ENCODE measurements around the gene ASGR1. TPM values are rescaled to one million over a fixed set of nuclear protein-coding genes. Genes with fewer than 3 reads are reported as not detected.

Gene ASGR1
- total RNA-seq, 4 donors from 2014 or later, result 0.81 to 1.8 TPM; not detected in 2

GRCh38 chr17:7133424-7133823 lies 45.7 kb downstream of the ASGR1 start:
- H3K9me3 ChIP-seq, result no peaks in the 10 kb centered on the region
- DNase-seq, result peak; percentile 5 to 26
- no peaks in the 10 kb centered on the region for H3K4me1 ChIP-seq
- no peak overlapping the region for H3K27ac ChIP-seq
- no peak for ATAC-seq
- intact Hi-C loops (cut with DNase I; ENCODE audit: low total_unique reads), result no loop called here
- no peak overlapping the region for H3K4me3 ChIP-seq
- TF ChIP-seq, protein P1, sequence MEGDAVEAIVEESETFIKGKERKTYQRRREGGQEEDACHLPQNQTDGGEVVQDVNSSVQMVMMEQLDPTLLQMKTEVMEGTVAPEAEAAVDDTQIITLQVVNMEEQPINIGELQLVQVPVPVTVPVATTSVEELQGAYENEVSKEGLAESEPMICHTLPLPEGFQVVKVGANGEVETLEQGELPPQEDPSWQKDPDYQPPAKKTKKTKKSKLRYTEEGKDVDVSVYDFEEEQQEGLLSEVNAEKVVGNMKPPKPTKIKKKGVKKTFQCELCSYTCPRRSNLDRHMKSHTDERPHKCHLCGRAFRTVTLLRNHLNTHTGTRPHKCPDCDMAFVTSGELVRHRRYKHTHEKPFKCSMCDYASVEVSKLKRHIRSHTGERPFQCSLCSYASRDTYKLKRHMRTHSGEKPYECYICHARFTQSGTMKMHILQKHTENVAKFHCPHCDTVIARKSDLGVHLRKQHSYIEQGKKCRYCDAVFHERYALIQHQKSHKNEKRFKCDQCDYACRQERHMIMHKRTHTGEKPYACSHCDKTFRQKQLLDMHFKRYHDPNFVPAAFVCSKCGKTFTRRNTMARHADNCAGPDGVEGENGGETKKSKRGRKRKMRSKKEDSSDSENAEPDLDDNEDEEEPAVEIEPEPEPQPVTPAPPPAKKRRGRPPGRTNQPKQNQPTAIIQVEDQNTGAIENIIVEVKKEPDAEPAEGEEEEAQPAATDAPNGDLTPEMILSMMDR (IDR thresholded peaks at IDR 0.05 in 4 of 5, conservative IDR thresholded peaks at IDR 0.05 in 1 of 5), result peak in 1 of 5 experiments; percentile 20
- no peak for TF ChIP-seq POLR2A (IDR thresholded peaks at IDR 0.05)
- in situ Hi-C loops (cut with MboI; ENCODE audit: low sequenced_read_pairs in 4 of 4), result loop anchor here in 1 of 4 donors (5.0 kb wide), 1 partner anchor 81 kb away; no protein-coding TSS in a partner anchor
- H3K27me3 ChIP-seq, result peaks cover 10 to 17% (median 13%) of the 10 kb centered on the region in 3 donors
- no peaks in the 10 kb centered on the region for H3K36me3 ChIP-seq

GRCh38 chr17:7132511-7133094 lies 46.6 kb downstream of the ASGR1 start:
- Histone ChIP-seq H3K4me1 (no peaks in the 10 kb centered on the region), H3K4me3 (peak overlapping the region in 1 of 4 donors; percentile 18), H3K36me3 (no peaks in the 10 kb centered on the region), H3K27me3 (peaks cover 10 to 12% (median 11%) of the 10 kb centered on the region in 3 donors), H3K27ac (peak overlapping the region in 1 of 4 donors; percentile 31), H3K9me3 (no peaks in the 10 kb centered on the region)
- TF ChIP-seq POLR2A (IDR thresholded peaks at IDR 0.05), result no peak
- TF ChIP-seq, protein P1 (IDR thresholded peaks at IDR 0.05 in 4 of 5, conservative IDR thresholded peaks at IDR 0.05 in 1 of 5), result no peak
- ATAC-seq (no peak), DNase-seq (peak in 1 of 2 donors; percentile 17)
- intact Hi-C loops (cut with DNase I; ENCODE audit: low total_unique reads) (no loop called here), in situ Hi-C loops (cut with MboI; ENCODE audit: low sequenced_read_pairs in 4 of 4) (loop anchor here in 1 of 4 donors (5.0 kb wide), 1 partner anchor 80 kb away; no protein-coding TSS in a partner anchor)

DNA sequence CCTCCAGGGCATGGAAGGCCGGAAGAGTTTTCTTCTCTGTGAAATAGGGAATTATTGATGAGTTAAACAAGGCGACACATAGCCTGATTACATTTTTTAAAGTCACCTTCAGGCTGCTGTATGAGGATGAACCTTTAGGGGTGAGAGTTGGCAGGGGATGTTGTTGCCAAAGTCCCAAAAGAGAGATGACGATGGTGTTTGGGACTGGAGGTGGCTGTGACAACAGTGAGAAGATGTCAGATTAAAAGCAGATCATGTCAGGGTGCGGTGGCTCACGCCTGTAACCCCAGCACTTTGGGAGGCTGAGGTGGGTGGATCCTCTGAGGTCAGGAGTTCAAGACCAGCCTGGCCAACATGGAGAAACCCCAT lies 47.8 kb downstream of the ASGR1 start:
- TF ChIP-seq, protein P1 (IDR thresholded peaks at IDR 0.05 in 4 of 5, conservative IDR thresholded peaks at IDR 0.05 in 1 of 5), result no peak

GRCh38 chr17:7130621-7131422 lies 48.3 kb downstream of the ASGR1 start:
- no peaks in the 10 kb centered on the region for H3K9me3 ChIP-seq
- TF ChIP-seq, protein P1 (IDR thresholded peaks at IDR 0.05 in 4 of 5, conservative IDR thresholded peaks at IDR 0.05 in 1 of 5), result no peak
- TF ChIP-seq POLR2A (IDR thresholded peaks at IDR 0.05), result no peak
- DNase-seq, result peak; percentile 11 to 17
- peak overlapping the region in 1 of 4 donors; percentile 18 for H3K4me3 ChIP-seq
- no peaks in the 10 kb centered on the region for H3K4me1 ChIP-seq
- peaks cover 0 to 12% (median 7%) of the 10 kb centered on the region in 3 donors for H3K27me3 ChIP-seq
- no peak for ATAC-seq
- intact Hi-C loops (cut with DNase I; ENCODE audit: low total_unique reads), result no loop called here
- no peak overlapping the region for H3K27ac ChIP-seq
- H3K36me3 ChIP-seq, result no peaks in the 10 kb centered on the region
- in situ Hi-C loops (cut with MboI; ENCODE audit: low sequenced_read_pairs in 4 of 4), result loop anchor here in 1 of 4 donors (5.0 kb wide), 1 partner anchor 79 kb away; no protein-coding TSS in a partner anchor

More for the DNA sequence above, 47.8 kb downstream of the ASGR1 start:
- H3K27ac ChIP-seq, result no peak overlapping the region
- no peaks in the 10 kb centered on the region for H3K4me1 ChIP-seq
- peak overlapping the region in 1 of 4 donors; percentile 18 for H3K4me3 ChIP-seq
- intact Hi-C loops (cut with DNase I; ENCODE audit: low total_unique reads) (no loop called here), in situ Hi-C loops (cut with MboI; ENCODE audit: low sequenced_read_pairs in 4 of 4) (loop anchor here in 1 of 4 donors (5.0 kb wide), 1 partner anchor 79 kb away; no protein-coding TSS in a partner anchor)
- no peaks in the 10 kb centered on the region for H3K9me3 ChIP-seq
- no peaks in the 10 kb centered on the region for H3K36me3 ChIP-seq
- no peak for DNase-seq
- H3K27me3 ChIP-seq, result peaks cover under 1 to 12% (median 7%) of the 10 kb centered on the region in 3 donors
- ATAC-seq, result no peak

All from gastrocnemius medialis (tissue), 4 donors.